Esophagus muscularis mucosa (tissue), 4 donors: ENCODE results near the gene CERS2. TPM values are rescaled to one million over a fixed set of nuclear protein-coding genes. Genes with fewer than 3 reads are reported as not detected.

Source experiments
- DNase-seq: peaks from one replicate; pipeline ENCODE4 v3.0.0-alpha.2; 2017; ENCODE audit errors: extremely low spot score
- H3K27ac ChIP-seq, 4 donors: fragments of 200-600 bp; sonication (generic); replicated peaks in 1 of 4; 1 replicate in 3 of 4; 2 replicates in 1 of 4; pipeline ENCODE4 v1.5.1; 2016 to 2019; ENCODE audit warnings: mild to moderate bottlenecking in 1 of 4
- H3K27me3 ChIP-seq, 4 donors: fragments of 200-600 bp; sonication (generic); one replicate each; pipeline versions ENCODE4 v1.5.1 to v1.6.0; 2016 to 2019
- H3K36me3 ChIP-seq, 4 donors: fragments of 200-600 bp; sonication (generic); one replicate each; pipeline ENCODE4 v1.5.1; 2016 to 2019
- H3K4me1 ChIP-seq, 4 donors: fragments of 200-600 bp; sonication (generic); one replicate each; pipeline ENCODE4 v1.5.1; 2016 to 2019
- H3K4me3 ChIP-seq, 4 donors: fragments of 200-600 bp; sonication (generic); 1 replicate in 2 of 4; 2 replicates in 2 of 4; pipeline ENCODE4 v1.5.1; 2016 to 2019; ENCODE audit warnings: mild to moderate bottlenecking in 4 of 4, moderate library complexity in 1 of 4
- H3K9me3 ChIP-seq, 4 donors: fragments of 200-600 bp; sonication (generic); 1 replicate in 3 of 4; 2 replicates in 1 of 4; pipeline ENCODE4 v1.5.1; 2016 to 2019
- CTCF ChIP-seq, 3 experiments: fragments of 200-600 bp in 2 of 3; fragments of 450-650 bp in 1 of 3; sonication (generic) in 2 of 3; IDR thresholded peaks; one replicate each; pipeline ENCODE4 v1.5.1; 2017 to 2019; ENCODE audit warnings: antibody characterized with exemption in 3 of 3, mild to moderate bottlenecking in 2 of 3, moderate library complexity in 1 of 3
- EP300 ChIP-seq: sonication (generic); formaldehyde crosslinking; IDR thresholded peaks from one replicate; pipeline ENCODE4 v1.6.1; 2017; ENCODE audit warnings: antibody characterized with exemption
- POLR2A ChIP-seq: fragments of 450-650 bp; IDR thresholded peaks from one replicate; pipeline ENCODE4 v1.6.1; 2017; ENCODE audit warnings: antibody characterized with exemption, moderate library complexity, mild to moderate bottlenecking, low read depth
- POLR2AphosphoS5 ChIP-seq, 2 donors: sonication (generic); formaldehyde crosslinking; IDR thresholded peaks; one replicate each; pipeline ENCODE4 v1.6.1; 2017; ENCODE audit warnings: antibody characterized with exemption in 2 of 2
- WGBS: methylation state at CpG from one replicate; pipeline ENCODE4 v1.1.5; 2018; 5-methylcytosine and 5-hydroxymethylcytosine counted together
- intact Hi-C: fragments of 100-400 bp; cut with DNase I; formaldehyde crosslinking; loops from one replicate; pipeline ENCODE4 v1.15.1; 2023
- total RNA-seq, 4 donors: library from RNA; depleted of rRNA; stranded (reverse); fragments of >200 nt; gene quantifications; one replicate each; pipeline versions ENCODE4 v1.1.0 to v1.2.1, GENCODE V29; 2016

Gene CERS2
- total RNA-seq, 4 donors from 2014 or later: 91.8 to 130 (median 117) TPM

- Histone ChIP-seq H3K4me3 (no peak overlapping the region), H3K27me3 (no peaks in the 10 kb centered on the region), H3K27ac (no peak overlapping the region), H3K4me1 (peaks cover 0 to 14% (median 10%) of the 10 kb centered on the region in 4 donors), H3K36me3 (no peaks in the 10 kb centered on the region), H3K9me3 (no peaks in the 10 kb centered on the region)
- 94% methylated on average over 2 of the region's 2 CpGs for WGBS
- DNase-seq: no peak
- TF ChIP-seq POLR2AphosphoS5 (IDR thresholded peaks at IDR 0.05) (no peak), POLR2A (no peak), CTCF (IDR thresholded peaks at IDR 0.05) (no peak), EP300 (no peak)
- intact Hi-C loops: no loop called here
These were observed 10.7 kb upstream of the CERS2 start for GRCh38 chr1:150985179-150985825.

GRCh38 chr1:150981805-150982712 is 7.4 kb upstream of the CERS2 start, which contains the start of gene ANXA9:
Gene ANXA9 (plus strand): TSS chr1:150982292. CDS start chr1:150983106, 814 bp downstream.
- Histone ChIP-seq H3K9me3 (no peaks in the 10 kb centered on the region), H3K27ac (no peak within 1 kb of the TSS), H3K4me3 (no peak within 1 kb of the TSS), H3K27me3 (no peaks in the 10 kb centered on the region), H3K4me1 (peaks cover 17 to 44% (median 37%) of the 10 kb centered on the region in 4 donors), H3K36me3 (no peaks in the 10 kb centered on the region)
- no peak for DNase-seq
- WGBS: 75% methylated on average over 11 of the region's 12 CpGs
- TF ChIP-seq CTCF (IDR thresholded peaks at IDR 0.05) (no peak), EP300 (no peak), POLR2AphosphoS5 (IDR thresholded peaks at IDR 0.05) (no peak), POLR2A (no peak)
- intact Hi-C loops: no loop called here

GRCh38 chr1:150981177-150981804 is 6.7 kb upstream of the CERS2 start:
- no peaks in the 10 kb centered on the region for H3K9me3 ChIP-seq
- TF ChIP-seq CTCF (IDR thresholded peaks at IDR 0.05) (no peak), EP300 (no peak), POLR2A (no peak), POLR2AphosphoS5 (IDR thresholded peaks at IDR 0.05) (no peak)
- intact Hi-C loops: no loop called here
- no peaks in the 10 kb centered on the region for H3K27me3 ChIP-seq
- H3K4me3 ChIP-seq: no peak overlapping the region
- peaks cover 23 to 48% (median 42%) of the 10 kb centered on the region in 4 donors for H3K4me1 ChIP-seq
- 79% methylated on average over 4 of the region's 6 CpGs for WGBS
- H3K27ac ChIP-seq: no peak overlapping the region
- DNase-seq: no peak
- H3K36me3 ChIP-seq: no peaks in the 10 kb centered on the region

- Histone ChIP-seq H3K27ac (peak overlapping the region; percentile 56 to 65 (median 62)), H3K27me3 (no peaks in the 10 kb centered on the region), H3K36me3 (no peaks in the 10 kb centered on the region), H3K4me1 (peaks cover 28 to 57% (median 51%) of the 10 kb centered on the region in 4 donors), H3K4me3 (peak overlapping the region; percentile 24 to 44 (median 27)), H3K9me3 (no peaks in the 10 kb centered on the region)
- WGBS: 20% methylated on average over 21 of the region's 23 CpGs
- no peak for TF ChIP-seq POLR2A
- peak; percentile 55 to 79 for TF ChIP-seq POLR2AphosphoS5 (IDR thresholded peaks at IDR 0.05)
- TF ChIP-seq CTCF (IDR thresholded peaks at IDR 0.05): peak; percentile 96 to 98 (median 96)
- no peak for TF ChIP-seq EP300
- intact Hi-C loops: no loop called here
- DNase-seq: peak; percentile 96
These were observed 4.7 kb upstream of the CERS2 start for GRCh38 chr1:150979092-150980056.
